Pons (tissue), 1 donor: Measurements from ENCODE around the gene ERCC6.

Experiments used
- DNase-seq: peaks from one replicate; pipeline ENCODE4 v3.0.0-alpha.2; 2016; ENCODE audit warnings: low spot score

Gene ERCC6

DNA sequence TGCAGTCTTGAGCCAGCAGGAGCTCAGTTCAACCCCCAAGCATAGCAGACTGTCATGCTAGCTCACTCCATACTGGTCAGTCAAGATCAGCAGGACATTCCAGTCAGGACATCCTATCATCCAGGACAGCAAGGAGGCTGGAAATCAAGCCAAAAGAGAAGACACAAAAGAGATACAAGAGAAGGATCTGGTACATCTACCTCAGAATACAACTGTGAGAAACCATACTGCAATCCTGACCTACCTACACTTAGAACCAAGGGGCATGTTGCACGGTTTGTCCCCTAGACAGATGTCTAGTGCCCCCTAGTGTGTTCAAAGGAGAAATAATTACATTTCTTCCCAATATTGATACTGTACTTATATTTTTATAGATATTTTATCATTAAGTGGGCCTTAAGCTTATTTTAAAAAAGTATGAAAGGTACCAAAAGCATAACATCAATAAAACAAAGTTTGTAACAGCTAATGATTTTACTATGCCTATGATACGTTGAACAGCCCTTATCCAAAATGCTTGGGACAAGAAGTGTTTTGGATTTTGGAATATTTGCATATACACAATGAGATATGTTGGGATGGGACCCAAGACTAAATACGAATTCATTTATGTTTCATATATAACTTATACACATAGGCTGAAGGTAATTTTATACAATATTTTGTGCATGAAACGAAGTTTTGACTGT, 26.7 kb downstream of the ERCC6 start:
- DNase-seq: no peak

DNA sequence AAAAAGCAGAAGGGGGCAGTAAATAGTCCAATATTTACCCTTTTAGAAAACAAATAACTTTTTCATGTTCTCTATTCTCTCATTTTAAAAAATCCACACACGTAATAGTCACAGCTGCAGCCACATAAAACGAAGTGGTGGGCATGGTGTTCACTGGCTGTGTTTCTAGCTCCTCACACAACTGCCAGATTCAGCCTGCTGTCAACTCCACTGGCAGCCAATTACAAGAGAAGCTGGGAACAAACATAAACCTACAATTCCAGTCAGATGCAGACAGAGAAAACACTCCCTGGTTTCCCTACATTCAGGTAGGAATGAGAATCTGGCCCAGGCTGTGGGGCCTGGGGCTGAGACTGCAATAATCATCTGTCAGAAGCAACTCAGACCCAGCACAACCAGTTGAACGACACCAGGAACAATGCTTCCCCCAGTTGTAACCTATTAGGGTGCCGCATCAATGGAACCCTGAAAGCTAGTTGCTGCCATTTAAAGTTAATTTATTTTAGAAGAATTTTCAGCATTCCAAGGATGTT, 29.1 kb downstream of the ERCC6 start:
- DNase-seq: no peak

DNA sequence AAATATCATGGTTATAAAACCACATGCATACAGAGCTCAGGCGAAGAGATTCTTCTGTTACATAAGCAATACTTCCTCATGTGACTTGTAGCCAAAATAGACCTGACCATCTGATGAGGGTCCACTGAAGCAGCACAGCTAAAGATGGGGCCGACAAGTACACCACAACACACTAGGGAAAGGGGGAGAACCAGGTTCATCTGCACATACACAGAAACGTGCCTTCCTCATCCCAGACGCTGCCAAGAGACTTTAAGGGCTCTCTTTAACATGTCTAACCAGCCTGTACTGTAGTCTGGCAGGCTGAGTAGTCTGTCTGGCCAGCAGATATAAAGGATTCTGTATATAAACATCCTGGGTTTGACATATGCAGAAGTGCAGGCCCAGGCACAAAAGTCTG, 30.3 kb downstream of the ERCC6 start:
- no peak for DNase-seq

DNA sequence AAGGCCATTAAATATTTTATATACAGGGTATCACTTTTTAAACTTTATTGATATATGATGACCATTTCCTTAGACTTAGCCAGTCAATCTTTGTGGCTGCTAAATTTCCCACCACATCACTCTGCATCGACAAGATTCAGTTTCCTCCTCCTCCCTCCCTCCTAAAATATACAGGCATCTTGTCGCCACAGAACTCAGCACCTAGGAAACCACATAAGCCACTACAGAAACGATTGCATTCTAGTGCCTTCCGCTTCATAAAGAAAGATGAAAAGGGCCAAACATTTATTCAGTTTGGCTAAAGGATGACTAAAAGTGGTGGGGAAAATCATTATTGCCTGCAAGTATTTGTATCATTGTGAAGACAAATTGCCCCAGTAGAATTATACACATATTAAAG, 30.7 kb downstream of the ERCC6 start:
- DNase-seq: no peak

DNA sequence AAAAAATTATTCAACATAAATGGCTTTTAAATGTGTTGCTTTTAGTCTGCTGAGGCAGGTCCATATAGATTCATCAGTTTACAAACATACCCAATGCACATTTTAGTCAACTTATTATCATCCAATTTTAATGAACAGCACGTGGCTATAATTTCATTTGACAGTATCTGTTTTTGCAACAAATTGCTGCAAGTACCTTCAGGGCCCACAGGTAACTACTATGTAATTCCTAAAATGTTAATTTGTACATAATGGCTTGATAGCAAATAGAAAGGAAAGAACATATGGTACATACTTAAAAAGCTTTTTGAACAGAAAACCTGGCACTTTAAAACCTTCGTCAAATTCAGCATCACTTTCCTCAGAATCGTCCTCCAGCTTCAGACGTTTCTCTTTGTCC, 33.3 kb downstream of the ERCC6 start:
- no peak for DNase-seq

DNA sequence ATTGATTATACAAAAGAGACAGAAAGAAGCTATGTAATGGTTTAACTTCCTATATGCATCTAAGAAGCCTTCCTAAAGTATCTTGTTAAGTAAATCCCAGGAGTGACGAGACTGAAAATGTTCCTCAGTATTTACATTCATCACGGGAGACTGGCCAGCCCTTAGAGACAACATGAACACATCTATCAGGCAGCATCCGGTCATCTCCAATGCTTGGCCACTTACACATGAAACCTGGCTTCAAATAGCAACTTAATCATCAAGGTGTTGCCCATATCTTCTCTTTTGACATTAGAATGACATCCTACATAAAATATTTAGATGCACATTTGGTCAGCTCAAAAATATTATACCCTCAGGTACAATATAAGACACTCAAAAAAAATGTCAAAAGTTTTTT, 33.8 kb downstream of the ERCC6 start:
- DNase-seq: no peak

DNA sequence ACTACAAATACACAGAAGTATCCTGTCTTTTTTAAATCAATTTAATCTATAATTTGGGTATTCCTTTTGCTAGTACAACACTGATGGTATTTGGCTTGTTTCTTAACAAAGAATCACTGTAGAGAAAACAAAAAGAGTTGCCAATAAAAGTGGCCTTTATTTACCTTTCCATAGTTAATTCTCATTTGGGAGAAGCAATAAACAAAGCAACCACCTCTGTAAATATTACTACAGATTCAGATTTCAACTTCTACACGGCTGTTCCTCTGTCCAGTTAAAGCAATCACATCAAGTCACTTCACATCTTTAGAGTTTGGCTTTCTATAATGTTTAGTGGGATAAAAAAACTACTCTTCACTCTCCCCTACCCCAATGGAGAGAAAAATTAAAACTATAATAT, 34.4 kb downstream of the ERCC6 start:
- DNase-seq: no peak

DNA sequence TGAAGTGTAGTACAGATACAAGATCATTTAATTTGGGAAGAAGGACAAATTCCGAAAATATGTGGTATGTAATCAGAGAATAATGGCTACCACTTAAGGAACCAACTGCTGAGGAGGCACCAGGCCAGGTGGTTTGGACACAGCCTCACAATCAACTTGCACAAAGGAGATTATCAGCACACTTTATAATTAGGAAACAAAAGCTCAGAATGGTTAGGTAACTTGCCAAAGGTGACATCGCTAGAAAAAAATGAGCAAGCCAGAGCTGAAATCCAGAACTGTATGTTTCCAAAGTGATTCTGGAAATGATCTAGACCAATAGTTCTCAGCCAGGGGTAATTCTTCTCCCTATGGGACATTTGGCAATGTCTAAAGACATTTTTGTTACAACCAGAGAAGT, 36.6 kb downstream of the ERCC6 start:
- DNase-seq: no peak

DNA sequence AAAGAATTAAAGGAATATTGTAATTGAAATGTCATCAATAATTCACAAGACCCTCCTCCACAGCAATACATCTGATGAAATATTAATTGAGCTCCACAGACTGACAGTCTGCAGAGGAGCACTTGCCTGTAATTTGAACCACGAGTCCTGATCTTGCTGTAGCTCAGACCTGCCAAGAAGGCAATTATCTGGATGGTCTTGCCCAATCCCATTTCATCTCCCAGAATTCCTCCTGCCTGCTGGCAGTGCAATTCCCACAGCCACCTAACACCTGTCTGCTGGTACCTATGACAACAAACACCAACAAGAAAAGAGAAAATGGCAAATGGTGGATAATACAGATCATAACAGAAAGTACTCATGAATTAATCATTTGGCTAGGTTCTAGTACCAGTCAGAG, 38.5 kb downstream of the ERCC6 start:
- DNase-seq: no peak

DNA sequence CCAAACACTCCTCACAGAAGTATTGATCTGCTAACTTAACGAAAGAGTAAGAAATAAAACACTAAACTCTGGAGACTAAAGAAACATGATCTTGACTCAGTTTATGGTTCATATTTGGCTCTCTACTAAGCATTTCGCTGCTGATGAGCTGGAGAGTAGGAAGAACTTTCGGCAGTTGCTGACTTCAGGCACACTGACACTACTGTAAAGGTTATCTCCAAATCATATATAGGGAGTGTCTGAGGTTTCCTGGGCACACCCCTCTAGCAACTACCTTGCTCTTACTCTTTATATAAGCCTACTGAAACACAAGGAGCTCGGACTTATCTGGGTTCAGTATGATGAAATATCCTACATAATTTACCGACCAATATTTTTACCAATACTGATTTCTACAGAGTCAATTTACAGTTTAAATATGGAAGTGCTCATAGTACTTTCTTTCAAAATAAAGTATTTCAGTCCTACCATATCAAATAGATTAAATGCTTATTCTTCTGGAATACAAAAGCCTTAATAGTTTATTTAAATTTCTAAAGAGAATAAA, 39.5 kb downstream of the ERCC6 start:
- DNase-seq: no peak

DNA sequence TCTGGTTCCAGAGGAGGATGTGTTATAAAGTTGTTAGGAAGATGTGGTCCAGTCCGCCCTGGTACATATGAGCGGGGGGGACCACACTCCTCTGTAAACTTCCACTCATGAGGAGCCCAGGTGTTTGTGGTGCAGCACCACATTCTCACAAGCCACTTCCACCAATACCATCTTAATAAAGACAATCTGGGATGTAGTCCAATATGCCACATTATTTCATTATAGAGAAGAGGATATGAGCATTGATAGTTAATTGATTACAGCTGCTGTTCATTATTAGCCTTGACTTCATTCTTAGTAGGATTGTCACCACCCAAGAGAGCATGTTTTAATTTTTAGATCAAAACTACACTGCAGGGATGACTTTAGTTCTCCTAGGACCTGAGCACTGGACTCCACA, 40.5 kb downstream of the ERCC6 start:
- DNase-seq: no peak

DNA sequence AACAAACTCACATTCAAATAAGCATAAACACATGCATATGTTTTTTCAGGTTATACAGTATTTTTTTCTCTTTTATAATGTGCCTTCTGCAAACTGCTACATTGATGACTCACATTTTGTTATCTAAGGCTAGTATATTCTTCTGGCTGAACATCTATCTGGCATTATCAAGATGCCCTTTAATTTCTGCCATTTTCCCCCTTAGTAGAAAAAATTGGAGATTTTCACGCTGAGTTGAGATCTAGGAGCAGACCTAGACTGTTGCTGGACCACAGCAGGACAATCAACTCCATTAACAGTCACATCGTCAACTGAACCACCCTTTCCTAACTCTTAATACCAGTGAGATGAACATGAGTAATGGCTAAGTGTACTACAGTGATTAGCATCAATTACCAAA, 41.6 kb downstream of the ERCC6 start:
- DNase-seq: no peak

DNA sequence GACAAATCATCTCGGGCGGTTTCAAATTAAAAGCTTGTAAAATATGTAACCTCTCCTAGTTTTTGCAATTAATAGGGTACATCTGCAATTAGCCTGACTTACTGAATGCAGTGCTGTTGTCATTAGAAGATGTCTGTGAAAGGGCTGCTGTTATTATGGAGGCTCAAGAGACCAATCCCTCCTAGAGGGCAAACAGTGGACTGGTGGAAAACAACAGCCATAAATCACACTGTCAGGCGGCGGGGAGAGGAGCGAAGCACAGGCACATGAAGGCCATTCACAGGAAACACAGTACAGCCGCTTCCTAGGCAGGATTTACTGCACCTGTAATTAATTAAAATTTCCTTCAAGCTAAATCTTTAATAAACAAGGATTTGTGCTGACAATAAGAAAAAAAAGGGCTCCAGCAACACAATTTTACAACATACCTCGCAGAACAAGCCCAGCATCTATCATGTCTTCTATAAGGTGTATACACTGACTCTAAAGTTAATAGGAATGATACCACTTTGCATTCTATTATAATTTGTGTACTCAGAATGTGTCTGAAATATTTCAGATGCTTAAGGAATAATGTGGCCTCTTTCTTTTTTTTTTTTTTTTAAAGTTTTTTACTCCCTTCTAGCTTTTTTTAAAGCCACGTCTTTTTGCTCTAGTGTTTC, 50.7 kb downstream of the ERCC6 start:
- peak; percentile 32 for DNase-seq

DNA sequence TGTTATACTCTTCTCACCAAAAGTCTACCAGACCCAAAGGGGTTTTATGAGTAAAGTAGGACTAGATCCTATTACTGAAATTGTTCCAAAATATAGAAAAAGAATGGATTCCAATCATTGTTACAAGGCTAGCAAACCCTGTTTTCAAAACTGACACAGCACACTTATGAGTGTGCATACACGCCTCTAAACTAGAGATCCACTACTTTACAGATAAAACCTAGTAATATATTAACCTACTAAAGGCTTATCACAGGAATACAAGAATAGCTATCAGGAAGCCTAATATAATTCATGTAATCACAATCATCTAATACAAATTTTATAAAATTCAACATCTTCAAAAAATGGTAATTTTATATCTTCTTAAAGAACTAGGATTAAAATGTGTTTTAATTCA, 52.2 kb downstream of the ERCC6 start:
- DNase-seq: no peak

DNA sequence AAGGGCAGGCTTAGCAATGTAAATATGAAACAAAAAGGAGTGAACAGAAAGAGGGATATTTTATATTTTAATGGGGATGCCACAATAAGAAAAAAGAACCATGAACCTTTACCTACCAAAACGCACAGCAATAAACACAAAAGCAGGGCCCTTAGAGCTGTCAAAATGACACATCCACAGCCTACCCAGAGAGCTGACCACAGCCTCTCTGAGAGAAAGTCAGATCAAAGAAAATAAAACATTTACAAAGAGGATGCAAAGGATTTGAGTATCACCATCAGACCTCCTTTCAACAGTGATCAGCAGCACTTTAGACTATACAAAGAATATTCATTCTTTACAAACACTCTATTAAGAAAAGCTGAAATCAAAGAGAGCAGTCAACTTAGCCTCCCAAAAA, 52.9 kb downstream of the ERCC6 start:
- no peak for DNase-seq

DNA sequence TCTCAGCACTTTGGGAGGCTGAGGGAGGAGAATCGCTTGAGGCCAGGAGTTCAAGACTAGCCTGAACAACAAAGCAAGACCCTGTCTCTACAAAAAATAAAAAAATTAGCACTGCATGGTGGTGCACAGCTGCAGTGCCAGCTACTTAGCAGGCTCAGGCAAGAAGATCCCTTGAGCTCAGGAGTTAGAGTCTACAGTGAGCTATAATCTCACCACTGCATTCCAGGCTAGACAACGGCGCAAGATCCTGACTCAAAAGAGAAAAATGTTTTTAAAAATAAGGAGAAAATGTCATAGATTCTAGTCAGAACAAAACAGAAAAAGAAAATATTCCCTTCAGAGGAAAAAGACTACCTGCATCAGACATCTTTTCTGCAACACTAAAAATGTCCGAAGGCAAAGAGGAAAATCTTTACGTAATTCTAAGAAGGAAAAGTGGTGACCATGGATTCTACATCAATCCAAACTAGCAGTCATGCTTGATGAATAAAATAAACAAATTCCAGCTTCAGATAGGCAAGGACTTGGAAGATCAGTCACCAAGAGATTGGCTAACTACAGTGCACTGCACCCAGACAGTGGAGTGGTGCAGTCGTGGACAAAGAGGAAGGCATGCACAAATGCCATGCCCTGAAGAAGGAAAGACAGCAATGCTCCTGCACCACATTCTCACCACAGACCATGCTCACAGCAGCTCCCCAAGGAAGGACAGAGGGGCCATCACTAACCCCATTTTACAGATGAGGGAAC, 54.3 kb downstream of the ERCC6 start:
- DNase-seq: no peak

DNA sequence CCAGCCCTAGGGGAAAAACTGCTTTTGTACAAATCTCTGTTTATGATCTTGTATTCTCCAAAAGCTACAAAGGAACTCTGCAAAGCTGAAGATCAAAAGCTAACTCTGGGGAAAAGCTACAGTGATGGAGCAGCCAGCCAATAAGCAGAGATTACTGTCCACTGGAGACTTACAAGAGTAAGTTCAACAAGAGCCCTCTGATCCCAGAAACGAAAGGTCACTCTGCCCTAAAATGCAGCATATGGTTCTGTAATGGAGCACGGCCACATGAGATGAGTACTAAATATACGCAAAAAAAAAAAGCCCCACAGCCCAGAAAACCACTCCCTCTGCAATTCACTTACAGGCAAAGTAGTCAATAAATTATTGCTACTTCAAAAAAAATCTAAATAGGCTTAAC, 60.1 kb downstream of the ERCC6 start:
- DNase-seq: no peak

DNA sequence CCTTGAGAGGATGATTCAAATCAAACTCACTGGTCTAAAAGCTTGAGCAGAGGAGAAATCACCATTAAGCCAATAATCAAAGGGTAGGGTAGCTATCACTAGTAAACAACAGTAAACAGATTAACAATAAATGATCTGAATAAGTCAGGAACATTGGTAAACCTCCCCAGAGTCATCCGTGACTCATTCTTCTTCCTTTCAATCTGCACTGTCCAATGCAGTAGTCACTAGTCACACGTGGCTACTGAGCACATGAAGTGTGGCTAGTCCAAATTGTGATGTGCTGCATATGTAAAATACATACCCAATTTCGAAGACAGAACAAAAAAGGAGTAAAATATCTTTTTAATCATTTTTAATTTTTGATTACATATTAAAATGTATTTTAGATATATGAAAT, 64.0 kb downstream of the ERCC6 start:
- DNase-seq: no peak

DNA sequence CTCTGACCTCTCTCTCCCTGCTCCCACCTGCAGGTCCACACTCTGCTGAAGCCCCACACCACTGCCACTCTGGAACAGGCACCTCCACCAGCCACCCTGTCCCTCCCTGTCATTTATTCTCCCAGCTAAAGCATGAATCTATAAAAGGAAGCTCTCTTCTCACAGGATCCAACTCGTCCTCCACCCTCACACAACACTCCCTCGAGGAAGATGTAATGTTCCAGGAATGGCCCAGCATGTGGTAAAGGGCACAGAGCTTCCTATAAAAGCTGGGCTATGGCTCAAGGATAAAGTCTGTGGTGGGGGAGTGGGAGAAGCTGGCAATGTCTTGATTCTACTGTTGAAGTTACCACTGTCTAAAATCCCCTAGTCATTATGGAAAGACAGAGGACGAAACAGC, 67.4 kb downstream of the ERCC6 start:
- DNase-seq: no peak

DNA sequence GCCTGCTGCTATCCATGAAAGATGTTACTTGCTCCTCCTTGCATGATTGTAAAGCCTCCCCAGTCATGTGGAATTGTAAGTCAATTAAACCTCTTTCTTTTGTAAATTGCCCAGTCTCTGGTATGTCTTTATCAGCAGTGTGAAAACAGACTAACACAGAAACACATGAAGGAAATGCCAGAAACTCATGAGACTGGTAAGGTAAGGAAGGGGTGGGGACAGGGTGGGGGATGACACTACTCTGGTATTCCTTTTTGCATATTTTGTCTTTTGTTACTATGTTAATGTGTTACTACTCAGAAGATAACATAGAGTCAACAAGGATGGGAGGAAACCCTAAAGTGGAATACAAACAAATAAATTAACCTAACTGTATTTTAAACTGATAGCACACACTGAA, 73.2 kb downstream of the ERCC6 start:
- no peak for DNase-seq
